Measurements from ENCODE around the gene CBARP. TPM values are rescaled to one million over a fixed set of nuclear protein-coding genes. Genes with fewer than 3 reads are reported as not detected.

Gene CBARP
- total RNA-seq, 1 experiment from 2014 or later, result 23.4 TPM

GRCh38 chr19:1249298-1249989 is 11.6 kb upstream of the CBARP start (continued):
- TF ChIP-seq USF2 (CRISPR knock-in tag; IDR thresholded peaks at IDR 0.05) (peak; percentile 78), CREM (CRISPR knock-in tag; IDR thresholded peaks at IDR 0.05) (0 out of 2 replicates have a peak, but pooled peaks have one; percentile 1)

- peak overlapping the region; percentile 72 for H3K4me3 Mint-ChIP-seq
- no peaks in the 10 kb centered on the region for H3K27me3 Mint-ChIP-seq (ENCODE audit: low read depth)
- H3K27ac Mint-ChIP-seq, result peak overlapping the region; percentile 74; the same call in 1 of the 2 replicates
- H3K36me3 Mint-ChIP-seq, result peaks cover 8% of the 10 kb centered on the region
- H3K4me1 Mint-ChIP-seq, result peaks cover 9% of the 10 kb centered on the region
- ChIA-PET CTCF (interaction anchor here (0.6 to 1.5 kb wide), 3 partner anchors 13 to 20 kb away, joined by 3 to 4 read pairs (median 3); no protein-coding TSS in a partner anchor), POLR2A (no interaction called here)
- no peaks in the 10 kb centered on the region for H3K9me3 Mint-ChIP-seq
- TF ChIP-seq HMGXB4 (CRISPR knock-in tag; IDR thresholded peaks at IDR 0.05) (peak; percentile 47; the same call in 1 of the 2 replicates), CREM (CRISPR knock-in tag; IDR thresholded peaks at IDR 0.05) (0 out of 2 replicates have a peak, but pooled peaks have one; percentile 21), PRDM15 (CRISPR knock-in tag; IDR thresholded peaks at IDR 0.05) (no peak), ZNF423 (CRISPR knock-in tag; IDR thresholded peaks at IDR 0.05) (peak; percentile 25; the same call in 1 of the 2 replicates), ESRRA (CRISPR knock-in tag; IDR thresholded peaks at IDR 0.05; ENCODE audit: borderline replicate concordance) (no peak), ZNF416 (CRISPR knock-in tag; IDR thresholded peaks at IDR 0.05) (peak; percentile 89; the same call in 1 of the 2 replicates), ZNF121 (CRISPR knock-in tag; IDR thresholded peaks at IDR 0.05) (0 out of 2 replicates have a peak, but pooled peaks have one; percentile 3), ETV6 (CRISPR knock-in tag; IDR thresholded peaks at IDR 0.05) (no peak; the same call in 1 of the 2 replicates), CTCF (IDR thresholded peaks at IDR 0.05) (peak; percentile 74), ZNF671 (CRISPR knock-in tag; IDR thresholded peaks at IDR 0.05) (0 out of 2 replicates have a peak, but pooled peaks have one; percentile 67), PRRX2 (CRISPR knock-in tag; IDR thresholded peaks at IDR 0.05) (0 out of 2 replicates have a peak, but pooled peaks have one; percentile 37), EMX1 (CRISPR knock-in tag; IDR thresholded peaks at IDR 0.05) (peak; percentile 78; the same call in 1 of the 2 replicates)
- DNase-seq (ENCODE audit: low spot score) (peak; percentile 88), ATAC-seq (peak; percentile 15)
Observed at GRCh38 chr19:1248786-1249297, 11.0 kb upstream of the CBARP start.
